Gastroesophageal sphincter (tissue), 3 donors: ENCODE measurements around the gene IRF2BP2.

Experiments used
- POLR2AphosphoS5 ChIP-seq: sonication (generic); formaldehyde crosslinking; IDR thresholded peaks from one replicate; pipeline ENCODE4 v1.6.1; 2017; ENCODE audit warnings: antibody characterized with exemption
- TF ChIP-seq, protein P1 (sequence below), 4 experiments: fragments of 200-600 bp in 2 of 4; fragments of 450-650 bp in 2 of 4; sonication (generic) in 1 of 4; IDR thresholded peaks; one replicate each; pipeline ENCODE4 v1.5.1; 2017 to 2019; ENCODE audit warnings: antibody characterized with exemption in 4 of 4, mild to moderate bottlenecking in 2 of 4, moderate library complexity in 2 of 4

DNA sequence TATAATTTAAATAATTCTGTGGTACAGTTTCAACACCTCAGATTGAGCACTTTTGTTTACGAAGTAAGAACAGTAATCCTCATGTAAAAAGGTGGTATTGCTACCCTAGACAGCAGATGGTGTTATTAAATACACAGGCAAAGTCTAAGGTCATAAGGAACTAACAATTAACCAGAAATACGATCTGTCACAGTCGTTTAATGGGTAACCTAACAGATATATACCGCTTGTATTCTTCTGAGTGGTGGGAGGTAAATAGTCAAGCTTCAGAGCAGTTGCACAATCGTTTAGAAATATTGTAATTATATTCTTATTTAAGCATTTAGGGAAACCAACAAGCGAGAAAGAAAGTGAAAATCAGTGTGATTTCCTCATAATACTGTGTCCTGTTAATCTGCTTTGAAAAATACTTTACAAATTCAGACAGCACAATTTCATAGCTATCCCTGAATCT lies 9.8 kb upstream of the IRF2BP2 start:
- TF ChIP-seq, protein P1, sequence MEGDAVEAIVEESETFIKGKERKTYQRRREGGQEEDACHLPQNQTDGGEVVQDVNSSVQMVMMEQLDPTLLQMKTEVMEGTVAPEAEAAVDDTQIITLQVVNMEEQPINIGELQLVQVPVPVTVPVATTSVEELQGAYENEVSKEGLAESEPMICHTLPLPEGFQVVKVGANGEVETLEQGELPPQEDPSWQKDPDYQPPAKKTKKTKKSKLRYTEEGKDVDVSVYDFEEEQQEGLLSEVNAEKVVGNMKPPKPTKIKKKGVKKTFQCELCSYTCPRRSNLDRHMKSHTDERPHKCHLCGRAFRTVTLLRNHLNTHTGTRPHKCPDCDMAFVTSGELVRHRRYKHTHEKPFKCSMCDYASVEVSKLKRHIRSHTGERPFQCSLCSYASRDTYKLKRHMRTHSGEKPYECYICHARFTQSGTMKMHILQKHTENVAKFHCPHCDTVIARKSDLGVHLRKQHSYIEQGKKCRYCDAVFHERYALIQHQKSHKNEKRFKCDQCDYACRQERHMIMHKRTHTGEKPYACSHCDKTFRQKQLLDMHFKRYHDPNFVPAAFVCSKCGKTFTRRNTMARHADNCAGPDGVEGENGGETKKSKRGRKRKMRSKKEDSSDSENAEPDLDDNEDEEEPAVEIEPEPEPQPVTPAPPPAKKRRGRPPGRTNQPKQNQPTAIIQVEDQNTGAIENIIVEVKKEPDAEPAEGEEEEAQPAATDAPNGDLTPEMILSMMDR (IDR thresholded peaks at IDR 0.05), result no peak
- TF ChIP-seq POLR2AphosphoS5, result no peak
